GM19452 (cell line): Measurements from ENCODE around the gene TRAPPC3.
"Not testable (repeated sequence)": the region's sequence is repeated elsewhere in the genome, so short reads cannot be mapped to it uniquely, and the experiment has no call there.

Experiments
- ATAC-seq: cut with Tn5 transposase; IDR thresholded peaks from one replicate; pipeline ENCODE4 v1.9.1; 2021; ENCODE audit not compliant: unreplicated experiment

The TRAPPC3 gene

GRCh38 chr1:36166938-36167905 lies 17.9 kb upstream of the TRAPPC3 start:
- ATAC-seq: no peak

GRCh38 chr1:36166136-36166535 lies 16.9 kb upstream of the TRAPPC3 start:
- no peak for ATAC-seq

- ATAC-seq: no peak
Observed at GRCh38 chr1:36165145-36165544, 15.9 kb upstream of the TRAPPC3 start.

- no peak for ATAC-seq
Observed at GRCh38 chr1:36164361-36164760, 15.1 kb upstream of the TRAPPC3 start.

- no peak for ATAC-seq
Observed at GRCh38 chr1:36163426-36163825, 14.1 kb upstream of the TRAPPC3 start.

- ATAC-seq: no peak
Observed at GRCh38 chr1:36162680-36163239, 13.5 kb upstream of the TRAPPC3 start.

GRCh38 chr1:36161641-36162531 lies 12.6 kb upstream of the TRAPPC3 start:
- no peak for ATAC-seq

GRCh38 chr1:36160949-36161485 lies 11.7 kb upstream of the TRAPPC3 start:
- no peak for ATAC-seq

GRCh38 chr1:36160388-36160948 lies 11.2 kb upstream of the TRAPPC3 start:
- ATAC-seq: no peak

GRCh38 chr1:36159614-36160387 lies 10.5 kb upstream of the TRAPPC3 start:
- ATAC-seq: no peak

- ATAC-seq: not testable (repeated sequence)
Observed at GRCh38 chr1:36158827-36159252, 9.6 kb upstream of the TRAPPC3 start.

GRCh38 chr1:36157973-36158826 lies 8.9 kb upstream of the TRAPPC3 start:
- ATAC-seq: no peak

- no peak for ATAC-seq
Observed at GRCh38 chr1:36157115-36157903, 8.0 kb upstream of the TRAPPC3 start.

- ATAC-seq: no peak
Observed at GRCh38 chr1:36156329-36157114, 7.2 kb upstream of the TRAPPC3 start.

- peak; percentile 54 for ATAC-seq
Observed at GRCh38 chr1:36155408-36156328, 6.4 kb upstream of the TRAPPC3 start, which contains the start of gene MAP7D1. TSS of gene MAP7D1 (plus strand) at chr1:36156160. CDS start at chr1:36156418, 258 bp downstream.

GRCh38 chr1:36154765-36155407 lies 5.6 kb upstream of the TRAPPC3 start:
- no peak for ATAC-seq
